Measurements from ENCODE around the gene CA4.

GRCh38 chr17:60145006-60145935 lies 4.5 kb upstream of the CA4 start:
- TF ChIP-seq POLR2A (IDR thresholded peaks at IDR 0.05), result no peak
- no peak for TF ChIP-seq EP300 (IDR thresholded peaks at IDR 0.05; ENCODE audit: low read depth)
- TF ChIP-seq, protein P1, sequence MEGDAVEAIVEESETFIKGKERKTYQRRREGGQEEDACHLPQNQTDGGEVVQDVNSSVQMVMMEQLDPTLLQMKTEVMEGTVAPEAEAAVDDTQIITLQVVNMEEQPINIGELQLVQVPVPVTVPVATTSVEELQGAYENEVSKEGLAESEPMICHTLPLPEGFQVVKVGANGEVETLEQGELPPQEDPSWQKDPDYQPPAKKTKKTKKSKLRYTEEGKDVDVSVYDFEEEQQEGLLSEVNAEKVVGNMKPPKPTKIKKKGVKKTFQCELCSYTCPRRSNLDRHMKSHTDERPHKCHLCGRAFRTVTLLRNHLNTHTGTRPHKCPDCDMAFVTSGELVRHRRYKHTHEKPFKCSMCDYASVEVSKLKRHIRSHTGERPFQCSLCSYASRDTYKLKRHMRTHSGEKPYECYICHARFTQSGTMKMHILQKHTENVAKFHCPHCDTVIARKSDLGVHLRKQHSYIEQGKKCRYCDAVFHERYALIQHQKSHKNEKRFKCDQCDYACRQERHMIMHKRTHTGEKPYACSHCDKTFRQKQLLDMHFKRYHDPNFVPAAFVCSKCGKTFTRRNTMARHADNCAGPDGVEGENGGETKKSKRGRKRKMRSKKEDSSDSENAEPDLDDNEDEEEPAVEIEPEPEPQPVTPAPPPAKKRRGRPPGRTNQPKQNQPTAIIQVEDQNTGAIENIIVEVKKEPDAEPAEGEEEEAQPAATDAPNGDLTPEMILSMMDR (IDR thresholded peaks at IDR 0.05), result no peak
- no peak for TF ChIP-seq POLR2AphosphoS5 (IDR thresholded peaks at IDR 0.05)
